Measurements from ENCODE around the gene ZFYVE28. TPM values are rescaled to one million over a fixed set of nuclear protein-coding genes. Genes with fewer than 3 reads are reported as not detected.

ZFYVE28 gene
- total and polyA plus RNA-seq, 2 of the 8 experiments (the other 6 are each of a cell fraction or from before 2014, with no cell fraction given): 1.7 to 4.9 TPM

- no peak for TF ChIP-seq ATF2 (IDR thresholded peaks at IDR 0.05; ENCODE audit: low read length)
- no peak for TF ChIP-seq CHD2 (IDR thresholded peaks at IDR 0.05; ENCODE audit: low read length)
Observed at GRCh38 chr4:2384245-2384644, 34.2 kb downstream of the ZFYVE28 start (continued).

Data from H1 (cell line).